IPS-15b (cell line): ENCODE results near the gene PNPLA4.

Source experiments
- H3K27me3 ChIP-seq: one replicate; pipeline ENCODE4 v1.6.1; 2013; ENCODE audit warnings: low read length; ENCODE audit not compliant: control insufficient read depth, insufficient read depth
- H3K36me3 ChIP-seq: one replicate; pipeline ENCODE4 v1.6.1; 2013; ENCODE audit warnings: low read length; ENCODE audit not compliant: control insufficient read depth, insufficient read depth
- H3K4me1 ChIP-seq: one replicate; pipeline ENCODE4 v1.6.1; 2013; ENCODE audit warnings: mild to moderate bottlenecking, low read length; ENCODE audit not compliant: control insufficient read depth, insufficient read depth
- H3K4me3 ChIP-seq: one replicate; pipeline ENCODE4 v1.5.1; 2013; ENCODE audit warnings: low read depth, low read length
- H3K9ac ChIP-seq: one replicate; pipeline ENCODE4 v1.6.1; 2013; ENCODE audit warnings: low read depth, mild to moderate bottlenecking, low read length
- H3K9me3 ChIP-seq: one replicate; pipeline ENCODE4 v1.6.1; 2013; ENCODE audit warnings: mild to moderate bottlenecking, low read length; ENCODE audit not compliant: control insufficient read depth, insufficient read depth

The PNPLA4 gene

DNA sequence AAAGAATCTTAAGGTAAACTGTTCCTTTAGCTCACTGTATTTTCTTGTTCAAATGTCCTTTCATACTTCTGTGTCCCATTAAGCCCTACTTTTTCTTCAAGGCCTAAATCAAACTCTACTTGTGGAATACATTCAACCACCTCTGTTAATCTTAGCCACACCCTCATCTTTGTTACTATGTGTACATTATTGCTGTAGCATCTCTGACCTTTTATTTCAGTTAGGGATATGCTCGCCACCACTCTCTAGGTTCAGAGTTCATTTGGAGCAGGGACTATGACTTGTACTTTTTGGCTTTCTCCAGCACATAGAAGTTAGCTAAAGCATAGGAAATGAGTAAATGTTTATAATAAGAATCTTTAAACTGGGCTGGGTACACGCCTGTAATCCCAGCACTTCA is 6.8 kb upstream of the PNPLA4 start:
- no peak overlapping the region for H3K9ac ChIP-seq
- H3K4me3 ChIP-seq: no peak overlapping the region
- H3K9me3 ChIP-seq: peaks cover 5% of the 10 kb centered on the region
- H3K27me3 ChIP-seq: no peaks in the 10 kb centered on the region
- H3K4me1 ChIP-seq: no peaks in the 10 kb centered on the region
- H3K36me3 ChIP-seq: peaks cover 2% of the 10 kb centered on the region

DNA sequence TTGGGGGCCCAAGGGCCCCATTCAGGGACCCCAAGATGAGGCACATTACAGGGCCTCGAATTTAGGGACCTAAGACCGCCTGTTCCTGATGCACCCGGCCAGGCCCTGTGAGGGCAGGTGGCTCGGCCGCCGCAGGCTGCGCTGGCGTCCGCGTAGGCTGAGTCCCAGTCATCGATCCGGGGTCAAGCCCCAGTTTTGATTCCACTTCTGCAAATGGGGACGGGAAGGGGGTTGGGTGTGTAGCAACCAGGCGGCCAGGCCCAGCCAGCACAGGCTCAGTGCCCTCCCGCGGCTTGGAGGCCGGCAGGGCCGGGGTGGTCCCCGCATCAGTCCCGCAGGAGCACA is 327 bp downstream of the PNPLA4 start:
- H3K27me3 ChIP-seq: no peaks in the 10 kb centered on the region
- H3K4me1 ChIP-seq: no peaks in the 10 kb centered on the region
- peaks cover 1% of the 10 kb centered on the region for H3K36me3 ChIP-seq
- peaks cover 2% of the 10 kb centered on the region for H3K9me3 ChIP-seq
- H3K4me3 ChIP-seq: peak overlapping the region; percentile 87
- no peak overlapping the region for H3K9ac ChIP-seq

DNA sequence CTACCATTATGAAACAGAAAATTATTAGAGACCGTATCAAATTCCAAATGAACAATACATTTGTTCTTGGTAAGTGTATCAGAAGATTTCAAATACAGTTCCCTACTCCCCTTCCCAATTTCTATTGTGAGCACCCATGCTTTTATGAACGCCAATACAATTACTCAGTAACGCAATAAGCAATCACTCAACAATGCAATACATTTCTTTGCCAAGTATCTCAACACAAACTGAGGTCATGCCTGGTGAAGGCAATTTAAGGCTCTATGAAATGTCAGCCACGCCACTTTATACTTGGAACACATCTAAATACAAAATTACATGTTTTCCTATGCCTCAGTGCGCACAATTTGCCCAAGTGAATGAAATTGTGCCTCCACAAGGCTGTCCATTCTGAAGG is 712 bp downstream of the PNPLA4 start:
- no peak overlapping the region for H3K9ac ChIP-seq
- peaks cover 2% of the 10 kb centered on the region for H3K9me3 ChIP-seq
- no peaks in the 10 kb centered on the region for H3K36me3 ChIP-seq
- peak overlapping the region; percentile 87 for H3K4me3 ChIP-seq
- H3K4me1 ChIP-seq: no peaks in the 10 kb centered on the region
- no peaks in the 10 kb centered on the region for H3K27me3 ChIP-seq

DNA sequence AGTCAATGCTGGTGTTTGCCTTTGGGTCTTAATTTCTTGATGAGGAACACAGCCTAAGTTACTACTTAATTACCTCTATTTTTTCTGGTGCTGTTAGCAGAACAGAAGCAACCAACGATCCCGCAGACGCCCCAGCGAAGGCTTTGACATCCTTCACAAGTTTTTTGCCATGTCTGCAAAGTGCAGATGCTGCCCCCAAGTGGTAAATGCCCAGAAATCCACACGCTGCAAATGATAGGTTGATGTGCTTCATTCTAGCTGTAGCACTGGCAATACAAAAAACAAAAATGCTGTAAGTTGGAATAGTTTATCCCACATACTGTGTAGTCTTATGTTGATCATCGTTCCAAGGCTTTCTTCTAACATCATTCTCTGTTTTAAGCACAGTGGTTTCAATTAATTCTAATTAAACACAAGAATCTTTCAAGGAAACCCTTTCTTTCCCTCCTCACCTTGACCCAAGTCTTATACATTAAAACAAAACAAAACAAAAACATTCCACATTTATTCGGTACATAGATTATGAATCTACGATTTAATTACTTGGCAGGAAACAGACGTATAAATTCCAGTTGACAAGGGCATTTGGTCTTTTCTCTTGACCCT is 1.2 kb downstream of the PNPLA4 start:
- H3K4me3 ChIP-seq: no peak overlapping the region
- H3K9ac ChIP-seq: no peak overlapping the region
- no peaks in the 10 kb centered on the region for H3K4me1 ChIP-seq
- H3K27me3 ChIP-seq: no peaks in the 10 kb centered on the region
- H3K36me3 ChIP-seq: no peaks in the 10 kb centered on the region
- peaks cover 2% of the 10 kb centered on the region for H3K9me3 ChIP-seq

DNA sequence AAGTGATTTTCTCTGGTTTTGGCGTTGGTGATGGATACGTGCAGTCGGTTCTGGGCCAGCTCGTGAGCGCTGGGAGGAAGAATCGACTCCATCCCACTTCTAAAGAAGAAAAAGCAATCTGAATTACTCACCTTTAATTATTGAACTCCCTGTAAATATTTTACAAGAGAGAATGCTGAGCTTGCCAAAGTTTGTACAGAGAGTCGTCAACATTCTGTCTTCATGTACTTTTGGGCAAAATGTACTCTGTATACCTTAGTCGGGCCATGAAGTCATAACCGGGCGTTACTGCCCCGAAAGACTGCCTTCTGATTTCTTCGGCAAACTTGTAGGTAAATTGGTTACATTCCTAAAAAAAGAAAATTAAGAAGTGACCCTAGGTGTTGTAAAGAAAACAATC is 5.5 kb downstream of the PNPLA4 start:
- H3K27me3 ChIP-seq: no peaks in the 10 kb centered on the region
- peaks cover 2% of the 10 kb centered on the region for H3K9me3 ChIP-seq
- H3K4me1 ChIP-seq: no peaks in the 10 kb centered on the region
- H3K9ac ChIP-seq: no peak overlapping the region
- H3K4me3 ChIP-seq: no peak overlapping the region
- H3K36me3 ChIP-seq: no peaks in the 10 kb centered on the region

DNA sequence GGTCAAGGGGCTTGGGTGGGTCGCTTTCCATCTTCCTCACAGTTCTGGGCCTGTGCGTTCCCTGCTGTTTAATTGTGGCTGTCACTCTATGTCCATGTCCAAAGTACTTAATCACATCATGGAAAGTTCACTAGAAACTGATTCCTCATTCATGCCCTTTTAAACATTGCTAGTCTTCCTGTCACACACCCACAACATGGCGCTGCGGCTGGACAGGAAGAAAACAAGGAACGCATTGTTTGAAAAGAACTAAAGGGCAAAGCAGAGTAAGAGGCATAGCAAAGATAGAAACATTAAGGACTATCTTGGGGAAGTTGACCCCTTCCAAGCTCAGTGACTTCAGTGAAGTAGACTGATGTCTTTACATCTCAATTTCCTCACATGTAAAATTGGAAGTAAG is 18.4 kb downstream of the PNPLA4 start:
- Histone ChIP-seq H3K4me3 (no peak overlapping the region), H3K9ac (no peak overlapping the region), H3K4me1 (no peaks in the 10 kb centered on the region), H3K27me3 (no peaks in the 10 kb centered on the region), H3K9me3 (no peaks in the 10 kb centered on the region), H3K36me3 (no peaks in the 10 kb centered on the region)

DNA sequence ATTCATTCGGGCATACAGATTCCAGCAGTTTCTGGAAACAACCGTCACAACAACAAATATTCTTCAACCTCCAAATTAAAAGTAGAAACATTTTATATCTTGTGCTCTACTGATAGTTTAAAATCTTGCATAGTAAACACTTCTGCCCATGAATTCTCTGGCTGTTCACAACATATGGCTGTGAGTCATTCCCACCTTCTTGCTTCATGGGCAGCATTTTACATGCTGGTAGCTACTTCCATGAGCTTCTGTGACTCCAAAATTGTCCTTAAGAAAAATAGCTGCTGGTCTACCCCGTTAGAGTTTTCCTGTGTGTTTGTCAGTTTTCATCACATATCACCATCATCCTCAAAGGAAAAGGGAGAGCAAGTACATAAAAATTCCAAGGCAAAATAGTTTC is 22.7 kb downstream of the PNPLA4 start:
- H3K9me3 ChIP-seq: no peaks in the 10 kb centered on the region
- no peaks in the 10 kb centered on the region for H3K27me3 ChIP-seq
- no peaks in the 10 kb centered on the region for H3K4me1 ChIP-seq
- peaks cover 2% of the 10 kb centered on the region for H3K36me3 ChIP-seq
- no peak overlapping the region for H3K4me3 ChIP-seq
- no peak overlapping the region for H3K9ac ChIP-seq

DNA sequence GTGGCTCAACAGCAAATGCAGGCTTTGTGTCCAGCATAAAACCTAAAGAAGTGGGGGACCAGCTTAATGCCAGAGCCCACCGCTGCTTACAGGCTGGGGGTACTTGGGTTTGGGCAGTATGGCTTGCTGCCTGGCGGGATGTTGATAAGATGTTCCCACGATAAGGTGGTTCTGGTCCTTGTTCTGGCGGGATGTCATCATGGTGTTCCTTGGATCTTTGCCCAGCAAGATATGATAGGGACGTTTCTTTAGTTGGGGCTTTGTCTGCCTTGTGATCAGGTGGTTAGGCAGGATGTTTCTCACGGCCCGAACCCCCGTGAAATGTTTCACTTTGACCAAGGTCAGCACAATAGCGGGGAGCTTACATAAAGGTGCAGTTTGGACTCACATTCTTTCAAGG is 35.3 kb downstream of the PNPLA4 start:
- no peaks in the 10 kb centered on the region for H3K36me3 ChIP-seq
- H3K4me1 ChIP-seq: no peaks in the 10 kb centered on the region
- H3K4me3 ChIP-seq: no peak overlapping the region
- H3K9ac ChIP-seq: no peak overlapping the region
- H3K9me3 ChIP-seq: peaks cover 6% of the 10 kb centered on the region
- H3K27me3 ChIP-seq: no peaks in the 10 kb centered on the region

DNA sequence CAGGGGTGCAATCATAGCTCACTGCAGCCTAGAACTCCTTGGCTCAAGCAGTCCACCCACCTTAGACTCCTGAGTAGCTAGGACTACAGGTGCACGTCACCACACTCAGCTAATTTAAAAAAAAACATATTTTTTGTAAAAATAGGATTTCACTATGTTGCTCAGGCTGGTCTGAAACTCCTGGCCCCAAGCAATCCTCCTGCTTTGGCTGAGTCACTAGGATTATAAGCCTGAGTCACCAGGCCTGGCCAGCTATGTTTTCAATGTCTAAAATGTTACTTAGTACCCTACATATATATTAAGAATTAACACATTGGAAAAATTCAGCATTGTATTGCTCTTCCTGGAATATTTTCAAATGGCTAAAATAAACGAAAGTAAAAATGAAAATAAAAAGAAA is 37.5 kb downstream of the PNPLA4 start:
- H3K27me3 ChIP-seq: no peaks in the 10 kb centered on the region
- H3K4me1 ChIP-seq: no peaks in the 10 kb centered on the region
- peaks cover 6% of the 10 kb centered on the region for H3K9me3 ChIP-seq
- no peaks in the 10 kb centered on the region for H3K36me3 ChIP-seq
- H3K9ac ChIP-seq: no peak overlapping the region
- H3K4me3 ChIP-seq: no peak overlapping the region

DNA sequence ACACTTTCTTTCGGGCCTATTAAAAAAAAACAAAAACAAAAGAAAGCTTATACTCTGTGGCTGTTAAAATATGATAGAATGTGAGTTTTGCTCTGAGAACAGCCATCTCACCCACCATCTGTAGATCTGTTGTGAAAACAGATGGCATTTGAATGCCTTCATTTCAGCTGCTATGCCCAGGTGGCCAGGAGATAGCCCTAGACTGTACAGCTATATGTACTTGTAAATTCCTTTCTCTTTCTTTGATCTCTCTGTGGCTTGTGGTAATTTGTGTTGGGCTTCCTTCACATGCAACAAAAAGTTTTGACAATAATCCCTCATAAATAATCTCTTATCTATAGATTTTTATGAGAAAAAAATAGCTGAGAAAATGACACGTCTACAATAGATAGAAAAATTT is 38.1 kb downstream of the PNPLA4 start:
- H3K36me3 ChIP-seq: no peaks in the 10 kb centered on the region
- no peak overlapping the region for H3K9ac ChIP-seq
- H3K4me1 ChIP-seq: no peaks in the 10 kb centered on the region
- no peaks in the 10 kb centered on the region for H3K27me3 ChIP-seq
- peaks cover 6% of the 10 kb centered on the region for H3K9me3 ChIP-seq
- no peak overlapping the region for H3K4me3 ChIP-seq

DNA sequence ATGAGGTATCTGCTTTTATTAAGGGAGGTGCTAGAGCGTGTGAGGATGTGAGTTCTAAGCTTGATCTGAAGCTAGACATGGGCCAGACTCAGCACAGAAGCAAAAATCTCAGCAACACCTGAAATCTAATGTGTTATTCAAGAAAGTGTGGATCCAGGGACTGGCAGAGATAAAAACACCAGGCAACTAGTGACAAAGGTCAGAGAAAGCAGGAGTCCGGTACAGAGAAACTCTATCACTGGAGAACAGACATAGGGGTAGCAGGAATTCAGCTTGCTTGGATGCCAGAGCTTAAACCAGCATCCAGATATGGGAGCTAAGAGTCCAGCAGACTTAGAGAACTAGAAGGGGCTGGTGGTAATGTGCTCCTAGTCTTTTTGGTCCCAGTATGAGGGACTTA is 50.3 kb downstream of the PNPLA4 start:
- no peak overlapping the region for H3K9ac ChIP-seq

DNA sequence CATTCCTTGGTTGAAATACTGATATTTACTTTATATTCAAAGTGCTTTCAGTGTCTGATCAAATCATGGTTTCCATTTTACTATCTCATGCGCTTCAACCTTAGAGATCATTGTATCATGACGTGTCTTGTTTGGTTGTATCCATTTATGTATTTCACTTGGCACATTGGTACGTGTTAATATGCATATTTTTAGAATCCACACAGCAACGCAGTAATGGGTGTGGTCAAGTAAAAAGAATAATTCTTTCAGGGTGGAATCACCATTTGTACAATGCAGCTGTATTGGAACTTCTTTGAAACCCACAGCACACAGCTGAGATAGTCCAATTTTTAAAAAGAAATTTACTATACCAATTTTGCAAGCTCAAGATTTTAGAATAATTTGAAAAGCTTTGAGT is 55.2 kb downstream of the PNPLA4 start:
- H3K27me3 ChIP-seq: no peaks in the 10 kb centered on the region
- no peak overlapping the region for H3K9ac ChIP-seq
- H3K36me3 ChIP-seq: no peaks in the 10 kb centered on the region
- H3K9me3 ChIP-seq: no peaks in the 10 kb centered on the region
- H3K4me3 ChIP-seq: no peak overlapping the region
- H3K4me1 ChIP-seq: no peaks in the 10 kb centered on the region

More for the DNA sequence above, 50.3 kb downstream of the PNPLA4 start:
- no peaks in the 10 kb centered on the region for H3K4me1 ChIP-seq
- no peaks in the 10 kb centered on the region for H3K9me3 ChIP-seq
- H3K4me3 ChIP-seq: no peak overlapping the region
- H3K27me3 ChIP-seq: no peaks in the 10 kb centered on the region
- no peaks in the 10 kb centered on the region for H3K36me3 ChIP-seq

DNA sequence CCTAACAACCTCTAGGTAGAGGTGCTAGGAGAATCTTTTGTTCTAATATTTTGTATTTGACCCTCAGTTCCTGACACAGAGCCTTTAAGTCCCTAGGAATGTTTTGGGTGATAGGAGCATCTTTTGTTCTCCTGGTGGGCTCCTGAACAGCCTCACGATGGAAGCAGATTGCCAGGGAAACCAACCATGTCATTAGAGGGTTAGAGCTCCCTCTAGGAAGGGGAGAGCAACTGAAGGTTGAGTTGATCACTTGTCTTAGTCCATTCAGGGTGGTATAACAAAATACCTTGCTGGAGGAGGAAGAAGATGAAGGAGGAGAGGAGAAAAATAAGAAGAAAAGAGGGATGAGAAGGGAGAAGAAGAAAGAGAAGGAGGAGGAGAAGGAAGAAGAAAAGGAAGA is 75.0 kb downstream of the PNPLA4 start:
- H3K9me3 ChIP-seq: no peaks in the 10 kb centered on the region

More for the DNA sequence above, 75.0 kb downstream of the PNPLA4 start:
- no peaks in the 10 kb centered on the region for H3K4me1 ChIP-seq
- no peak overlapping the region for H3K4me3 ChIP-seq
- no peaks in the 10 kb centered on the region for H3K27me3 ChIP-seq
- H3K36me3 ChIP-seq: no peaks in the 10 kb centered on the region
- H3K9ac ChIP-seq: no peak overlapping the region
